Measurements from ENCODE around the gene RBM6.
A peak's percentile ranks its signal among the peaks of the same experiment; 100 is the strongest.
"Not testable (repeated sequence)": the region's sequence is repeated elsewhere in the genome, so short reads cannot be mapped to it uniquely, and the experiment has no call there.

RBM6 gene, protein sequence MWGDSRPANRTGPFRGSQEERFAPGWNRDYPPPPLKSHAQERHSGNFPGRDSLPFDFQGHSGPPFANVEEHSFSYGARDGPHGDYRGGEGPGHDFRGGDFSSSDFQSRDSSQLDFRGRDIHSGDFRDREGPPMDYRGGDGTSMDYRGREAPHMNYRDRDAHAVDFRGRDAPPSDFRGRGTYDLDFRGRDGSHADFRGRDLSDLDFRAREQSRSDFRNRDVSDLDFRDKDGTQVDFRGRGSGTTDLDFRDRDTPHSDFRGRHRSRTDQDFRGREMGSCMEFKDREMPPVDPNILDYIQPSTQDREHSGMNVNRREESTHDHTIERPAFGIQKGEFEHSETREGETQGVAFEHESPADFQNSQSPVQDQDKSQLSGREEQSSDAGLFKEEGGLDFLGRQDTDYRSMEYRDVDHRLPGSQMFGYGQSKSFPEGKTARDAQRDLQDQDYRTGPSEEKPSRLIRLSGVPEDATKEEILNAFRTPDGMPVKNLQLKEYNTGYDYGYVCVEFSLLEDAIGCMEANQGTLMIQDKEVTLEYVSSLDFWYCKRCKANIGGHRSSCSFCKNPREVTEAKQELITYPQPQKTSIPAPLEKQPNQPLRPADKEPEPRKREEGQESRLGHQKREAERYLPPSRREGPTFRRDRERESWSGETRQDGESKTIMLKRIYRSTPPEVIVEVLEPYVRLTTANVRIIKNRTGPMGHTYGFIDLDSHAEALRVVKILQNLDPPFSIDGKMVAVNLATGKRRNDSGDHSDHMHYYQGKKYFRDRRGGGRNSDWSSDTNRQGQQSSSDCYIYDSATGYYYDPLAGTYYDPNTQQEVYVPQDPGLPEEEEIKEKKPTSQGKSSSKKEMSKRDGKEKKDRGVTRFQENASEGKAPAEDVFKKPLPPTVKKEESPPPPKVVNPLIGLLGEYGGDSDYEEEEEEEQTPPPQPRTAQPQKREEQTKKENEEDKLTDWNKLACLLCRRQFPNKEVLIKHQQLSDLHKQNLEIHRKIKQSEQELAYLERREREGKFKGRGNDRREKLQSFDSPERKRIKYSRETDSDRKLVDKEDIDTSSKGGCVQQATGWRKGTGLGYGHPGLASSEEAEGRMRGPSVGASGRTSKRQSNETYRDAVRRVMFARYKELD

DNA sequence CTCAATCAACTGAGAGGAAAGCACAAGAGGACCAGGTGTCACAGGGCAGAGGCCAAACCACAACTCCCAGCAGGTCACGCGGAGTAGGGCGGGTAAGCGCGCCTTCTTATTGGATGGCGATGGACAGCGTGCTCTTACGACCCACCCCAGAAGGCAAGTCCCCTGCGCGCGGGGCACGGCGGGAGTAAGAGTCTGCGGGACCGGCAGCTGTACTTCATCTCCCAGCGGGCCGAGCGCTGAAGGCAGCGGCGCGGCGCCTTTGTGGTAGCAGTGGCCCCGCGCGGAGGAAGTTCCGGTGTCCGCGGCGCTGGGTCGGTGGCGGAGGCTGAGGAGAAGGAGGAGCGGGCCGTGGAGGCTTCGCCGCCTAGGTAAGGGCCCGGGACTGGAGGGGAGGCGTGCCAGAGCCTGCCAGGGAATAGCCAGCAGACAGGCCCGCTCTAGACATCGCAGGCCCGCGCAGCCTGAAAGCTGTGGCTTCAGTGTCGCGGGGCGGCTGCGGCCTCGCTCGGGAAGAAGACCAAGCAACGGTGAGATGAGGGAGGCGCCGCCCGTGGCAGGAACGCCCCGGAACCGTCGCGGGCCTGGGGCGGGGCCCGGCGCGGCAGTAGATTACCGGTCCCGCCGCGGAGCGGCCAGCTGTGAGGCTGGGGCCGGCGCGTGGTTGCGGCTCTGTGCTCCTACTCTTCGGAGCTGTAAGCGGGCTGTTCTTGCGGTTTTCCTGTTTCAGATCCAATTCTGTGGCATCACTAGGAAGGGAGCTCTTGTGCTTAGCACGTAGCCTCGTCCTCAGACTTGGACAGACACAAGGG, at the start of gene RBM6:
Gene RBM6 (plus strand): TSS at position 293 of the 809 bp plus-strand sequence. CDS start 22,492 bp downstream, outside the sequence.
- DNase-seq, result peak; percentile 91

DNA sequence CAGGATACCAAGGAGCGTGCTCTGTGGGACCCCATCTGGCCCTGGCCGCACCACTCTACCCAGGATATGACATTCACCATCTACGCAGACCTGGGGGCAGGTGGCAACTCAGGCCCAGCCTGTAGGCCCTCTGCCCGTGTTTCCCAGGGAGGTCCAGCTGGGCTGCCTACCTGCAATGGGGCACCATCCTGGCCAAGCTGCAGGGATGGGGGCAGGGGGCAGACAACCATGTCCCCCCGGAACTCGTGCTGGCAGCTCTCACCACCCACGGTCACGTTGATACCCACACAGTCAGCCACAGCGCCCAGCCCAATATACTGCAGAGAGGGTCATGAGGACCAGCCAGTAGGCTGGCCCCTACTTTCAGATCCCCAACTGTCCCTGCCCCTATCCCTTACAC, 44.2 kb upstream of the RBM6 start:
- no peak for DNase-seq

DNA sequence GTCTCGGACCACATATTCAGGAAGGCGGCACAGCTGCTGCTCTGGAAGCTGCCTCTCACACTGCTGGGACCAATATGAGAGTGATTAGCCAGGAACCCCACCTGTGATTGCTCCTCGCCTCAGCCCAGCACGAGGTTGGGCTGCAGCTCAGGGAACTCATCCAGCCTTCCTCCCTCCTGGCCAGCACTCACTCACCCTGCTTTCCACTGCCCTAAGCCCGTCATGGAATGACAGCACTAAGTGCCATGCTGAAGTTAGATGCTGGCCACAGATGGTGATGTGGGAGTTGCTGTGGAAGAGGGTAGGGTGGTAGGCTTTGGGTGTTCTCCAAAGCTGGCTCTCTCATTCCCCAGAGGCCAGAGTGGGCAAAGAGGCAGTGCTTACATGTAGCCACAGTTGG, 43.6 kb upstream of the RBM6 start:
- no peak for DNase-seq

DNA sequence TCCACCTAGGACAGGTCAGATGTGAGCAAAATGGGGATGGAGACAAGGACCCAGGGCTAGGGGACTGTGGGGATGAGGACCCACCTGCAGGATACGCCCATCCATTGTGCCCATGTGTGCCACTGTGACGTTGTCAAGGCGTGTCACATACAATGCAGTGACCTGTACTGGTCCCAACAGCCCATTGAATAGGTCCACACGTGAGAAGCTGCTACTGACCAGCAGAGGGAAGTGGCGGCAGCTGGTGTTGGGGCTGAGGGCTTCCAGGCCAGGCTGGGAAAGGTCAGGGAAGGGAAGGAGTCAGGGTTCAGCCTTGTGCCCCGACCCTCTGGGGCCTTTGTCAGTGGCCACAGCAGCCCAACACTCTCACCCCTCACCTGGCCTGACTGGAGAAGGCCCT, 41.0 kb upstream of the RBM6 start:
- no peak for DNase-seq

DNA sequence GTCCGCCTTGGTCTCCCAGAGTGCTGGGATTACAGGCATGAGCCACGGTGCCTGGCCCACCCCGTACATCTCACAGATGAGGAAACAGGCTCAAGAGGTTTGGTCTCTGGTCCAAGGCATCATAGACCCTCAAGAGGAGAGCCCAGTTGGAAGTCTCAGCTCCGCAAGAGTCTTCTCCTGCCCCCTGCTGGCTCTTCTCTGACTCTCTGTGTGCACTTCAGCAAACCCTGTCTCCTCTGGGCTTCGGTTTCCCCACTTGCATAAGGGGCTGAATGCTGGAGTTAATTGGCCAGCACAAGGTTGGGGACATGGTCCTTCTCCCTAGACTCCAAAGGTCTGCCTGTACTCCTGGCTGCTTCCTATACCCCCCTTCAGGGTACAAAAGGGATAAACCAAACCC, 40.1 kb upstream of the RBM6 start:
- no peak for DNase-seq

DNA sequence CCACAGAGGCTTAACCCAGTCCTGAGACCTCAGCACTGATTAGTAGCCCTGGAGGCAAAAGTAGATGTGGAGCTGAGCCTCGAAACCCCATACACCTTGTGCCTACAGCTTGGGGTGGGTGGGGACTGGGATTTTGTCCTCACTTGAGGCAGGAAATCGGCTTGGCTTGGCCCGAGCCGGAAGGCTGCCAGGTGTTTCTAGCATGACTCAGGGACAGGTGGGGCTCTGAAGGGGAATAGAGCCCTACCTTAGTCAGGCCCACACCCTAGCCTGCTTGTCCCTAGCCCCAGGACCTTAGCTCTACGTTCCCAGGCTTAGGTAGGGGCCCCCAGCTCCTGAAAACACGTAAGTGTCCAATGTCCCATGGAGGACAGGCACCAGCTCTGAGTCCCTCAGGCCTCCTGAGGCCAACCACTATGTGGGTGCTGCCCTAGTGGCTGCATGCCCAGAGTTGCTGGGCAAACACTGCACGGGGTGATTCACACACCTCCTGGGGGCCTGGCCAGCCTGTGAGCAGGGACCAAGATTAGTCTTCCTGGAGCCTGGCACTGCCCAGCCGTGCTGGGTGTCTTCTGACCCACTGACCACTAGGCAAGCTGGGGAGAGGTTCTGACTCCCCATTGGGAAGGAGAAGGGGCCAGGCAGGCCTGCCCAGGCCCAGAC, 39.3 kb upstream of the RBM6 start:
- no peak for DNase-seq

DNA sequence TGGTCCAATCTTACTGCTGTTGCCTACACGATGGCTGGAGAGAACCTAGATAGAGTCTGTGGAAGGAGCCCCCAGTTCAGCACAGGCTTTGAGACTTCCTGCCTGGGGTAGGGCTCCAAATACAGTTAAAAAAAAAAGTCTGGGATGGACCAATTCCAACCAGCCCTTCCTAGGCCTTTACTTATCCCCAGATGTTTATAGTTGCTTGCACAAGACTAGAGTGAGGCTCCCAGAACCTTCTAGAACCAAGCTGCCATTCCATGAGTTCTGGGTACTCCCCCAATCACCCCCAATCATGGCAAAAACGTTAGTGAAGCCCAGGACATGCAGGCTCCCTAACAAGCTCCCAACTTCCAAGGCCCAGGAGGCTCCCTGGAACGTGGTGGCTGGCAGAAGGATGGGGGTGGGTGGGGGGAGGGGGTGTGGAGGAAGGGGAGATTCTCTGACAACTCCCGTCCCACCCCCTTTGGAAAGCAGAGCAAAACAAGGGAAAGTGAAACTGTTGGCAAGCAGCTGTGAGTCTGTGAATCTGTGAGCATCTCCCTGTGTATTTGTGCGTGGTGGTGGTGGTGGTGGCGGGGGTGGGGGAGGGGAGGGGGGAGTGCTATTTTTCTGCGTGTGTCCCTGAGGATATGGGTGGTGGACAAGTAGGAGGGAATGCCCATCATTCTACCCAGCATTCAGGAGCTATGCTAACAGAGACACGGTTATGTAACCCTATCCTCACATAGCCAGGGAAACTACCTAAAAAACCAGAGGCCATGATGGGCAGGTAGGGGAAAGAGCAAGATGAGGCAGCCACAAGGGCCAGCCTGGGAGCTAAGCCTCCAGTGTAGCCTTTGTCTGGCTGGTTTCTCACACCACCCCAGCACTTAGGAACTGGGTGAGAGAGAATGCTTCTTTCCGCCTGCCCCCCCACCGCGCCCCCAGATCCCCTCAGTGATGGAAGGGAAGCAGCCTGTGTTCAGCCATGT, 38.3 kb upstream of the RBM6 start:
- DNase-seq, result no peak

DNA sequence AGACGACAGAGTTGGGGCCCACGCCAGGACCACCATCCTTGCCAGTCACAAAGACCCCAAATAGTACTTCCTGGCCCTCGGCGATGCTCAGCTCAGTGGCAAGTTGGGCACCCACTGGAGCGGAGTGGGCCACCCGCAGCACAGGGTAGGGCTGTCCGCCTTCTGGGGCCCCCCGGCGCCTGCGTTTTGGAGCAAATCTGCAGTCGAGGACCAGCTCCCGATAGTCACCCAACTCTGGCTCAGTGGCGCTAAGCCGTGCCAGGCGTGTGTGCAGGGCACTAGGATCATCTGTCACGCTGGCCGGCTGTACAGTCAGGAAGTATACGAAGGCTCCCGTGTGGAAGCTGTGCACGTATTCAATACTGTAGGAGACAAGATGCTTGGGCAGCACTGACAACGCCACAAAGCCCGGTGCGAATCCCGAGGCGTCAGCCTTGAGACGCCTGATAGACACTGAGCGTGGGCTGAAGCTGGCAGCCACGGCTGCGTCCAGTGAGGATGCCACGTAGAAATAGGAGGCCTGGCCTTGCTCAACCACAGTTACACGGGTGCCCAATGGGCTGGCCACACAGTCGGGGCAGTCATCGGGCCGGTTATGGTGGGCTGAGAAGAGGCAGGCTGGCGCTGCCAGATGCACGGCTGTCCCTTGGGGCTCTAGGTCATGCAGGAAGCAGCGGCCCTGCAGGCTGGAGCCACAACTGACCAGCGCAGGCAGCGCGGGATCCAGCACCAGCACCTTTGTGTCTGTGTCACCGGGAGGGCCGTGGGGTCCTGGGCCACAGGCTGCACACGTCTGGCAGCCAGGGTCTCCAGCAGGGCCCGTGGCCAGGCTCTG, 37.2 kb upstream of the RBM6 start:
- DNase-seq, result no peak

DNA sequence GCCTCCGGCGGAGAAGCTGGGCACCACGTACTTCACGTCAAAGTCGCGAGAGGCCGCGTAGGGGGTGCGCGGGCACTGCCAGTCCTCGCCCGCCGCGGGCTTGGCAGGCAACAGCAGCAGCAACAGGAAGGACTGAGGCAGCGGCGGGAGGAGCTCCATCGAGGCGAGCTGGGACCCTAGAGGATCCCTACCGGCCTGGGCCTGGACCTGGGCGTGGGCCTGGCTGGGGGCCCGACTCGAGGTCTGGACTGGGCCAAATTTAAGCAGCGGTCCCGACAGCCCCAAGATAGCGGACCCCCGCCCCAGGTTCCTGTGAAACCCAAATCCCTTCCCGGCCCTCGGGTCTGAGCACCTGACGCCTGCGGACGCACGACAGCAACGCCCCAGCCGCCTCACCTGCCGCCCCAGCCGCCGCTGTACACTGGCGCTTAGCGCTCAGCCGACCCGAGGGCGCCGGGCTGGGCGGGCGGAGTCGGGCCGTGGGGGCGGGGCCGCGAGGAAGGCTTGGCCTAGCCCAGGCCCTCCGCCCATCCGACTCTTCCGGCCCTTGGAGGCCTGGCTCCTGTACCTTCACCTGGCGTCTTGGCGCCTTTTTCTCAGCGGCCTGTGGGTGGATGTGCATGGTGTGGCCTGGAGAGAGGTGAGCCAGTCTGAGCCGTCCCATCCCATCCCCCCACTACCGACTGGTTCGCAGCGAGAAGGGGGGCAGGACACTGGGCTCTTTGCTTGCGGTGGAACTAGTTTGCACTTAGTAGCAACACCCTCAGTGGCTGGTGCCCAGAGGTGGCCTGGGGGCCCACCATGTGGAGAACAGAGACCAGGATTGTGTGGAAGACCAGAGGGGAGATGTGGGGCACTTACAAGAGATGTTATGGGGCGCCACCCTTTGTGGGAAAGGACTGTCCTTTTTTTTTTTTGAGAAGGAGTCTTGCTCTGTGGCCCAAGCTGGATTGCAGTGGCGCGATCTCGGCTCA, 36.2 kb upstream of the RBM6 start, which contains the start of gene MST1R:
Gene MST1R (minus strand): TSS at position 423 of the 974 bp plus-strand sequence. CDS start 264 bp downstream, at position 159.
- DNase-seq, result peak; percentile 78

DNA sequence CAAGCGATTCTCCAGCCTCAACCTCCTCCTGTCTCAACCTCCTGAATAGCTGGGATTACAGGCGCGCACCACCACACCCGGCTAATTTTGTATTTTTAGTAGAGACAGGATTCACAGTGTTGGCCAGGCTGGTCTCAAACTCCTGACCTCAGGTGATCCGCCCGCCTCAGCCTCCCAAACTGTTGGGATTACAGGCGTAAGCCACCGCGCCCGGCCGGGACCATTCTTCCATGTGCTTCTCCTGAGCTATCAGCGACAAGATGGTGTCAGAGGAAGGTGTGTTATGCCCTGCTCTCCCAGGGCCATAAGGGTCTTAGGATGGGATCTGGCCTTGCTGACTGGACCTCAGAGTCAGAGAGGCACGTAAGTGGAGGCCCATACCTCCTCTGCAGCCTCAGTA, 35.5 kb upstream of the RBM6 start:
- not testable (repeated sequence) for DNase-seq

DNA sequence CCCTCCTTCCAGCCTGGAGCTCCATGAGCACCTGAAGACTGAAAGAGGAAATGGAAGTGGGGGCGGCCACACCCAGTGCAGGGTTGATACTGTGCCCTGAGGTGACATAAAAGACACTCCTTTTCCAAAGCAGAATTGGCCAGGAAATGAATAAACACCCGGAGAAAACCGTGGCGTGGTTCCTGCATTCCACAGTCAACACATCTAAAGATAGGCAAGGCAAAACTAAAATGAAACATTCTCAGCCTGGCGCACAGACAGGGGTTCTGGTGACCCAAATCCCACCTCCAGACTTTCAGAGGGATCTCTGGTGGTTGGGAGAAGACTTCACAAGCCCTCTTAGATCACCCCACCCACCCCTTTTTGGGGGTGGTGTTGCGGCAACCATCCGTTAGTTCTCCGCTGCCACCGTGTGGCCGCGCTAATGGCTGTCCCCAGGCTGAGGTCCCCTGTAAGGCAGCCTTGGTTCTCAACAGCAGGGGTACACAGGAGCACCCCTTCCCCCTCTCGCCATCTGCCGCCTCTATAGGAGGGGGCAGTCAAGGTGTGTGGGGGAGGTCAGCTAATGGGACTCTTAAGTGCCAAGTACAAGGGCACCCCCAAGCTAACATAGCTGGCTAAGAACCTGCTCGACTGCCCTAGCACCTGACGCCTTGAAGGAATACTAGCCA, 33.7 kb upstream of the RBM6 start:
- DNase-seq, result no peak

DNA sequence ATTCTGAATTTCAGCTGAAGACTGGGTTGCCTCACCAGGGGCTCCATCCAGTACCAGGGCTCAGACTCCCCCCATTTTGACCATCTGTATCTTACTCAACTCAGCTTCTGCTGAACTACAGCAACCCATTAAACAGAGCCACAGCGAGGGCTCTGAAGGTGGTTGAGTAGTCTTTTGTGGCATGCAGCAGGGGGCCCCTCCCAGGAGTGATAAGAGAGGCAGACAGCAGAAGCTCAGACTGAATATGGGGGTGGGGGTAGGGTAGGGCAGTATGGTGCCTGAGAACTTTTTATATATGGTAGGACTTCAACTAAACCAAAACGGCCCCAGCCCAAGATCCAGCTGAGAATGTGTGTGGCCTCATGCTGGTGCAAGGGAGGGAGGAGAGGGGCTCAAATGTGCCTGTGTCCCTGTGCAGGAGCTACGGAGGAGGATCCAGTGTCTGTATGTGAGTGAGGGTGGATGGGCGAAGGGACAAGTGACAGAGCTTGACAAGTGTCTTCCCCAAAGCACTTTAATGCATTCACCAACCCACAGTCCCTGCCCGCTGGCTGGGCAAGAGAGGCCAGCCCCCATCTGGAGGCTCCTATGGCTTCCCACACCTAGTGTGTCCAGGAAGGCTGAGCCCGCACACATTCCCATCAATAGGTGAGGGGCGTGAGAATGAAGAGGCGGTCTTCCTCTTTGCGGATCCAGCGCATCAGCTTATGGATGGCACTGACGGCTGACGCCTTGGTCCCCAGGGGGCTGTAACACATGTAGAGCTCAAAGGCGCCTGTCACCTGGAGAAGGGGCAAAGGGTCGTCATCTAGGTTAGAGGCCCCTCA, 31.4 kb upstream of the RBM6 start:
- no peak for DNase-seq

DNA sequence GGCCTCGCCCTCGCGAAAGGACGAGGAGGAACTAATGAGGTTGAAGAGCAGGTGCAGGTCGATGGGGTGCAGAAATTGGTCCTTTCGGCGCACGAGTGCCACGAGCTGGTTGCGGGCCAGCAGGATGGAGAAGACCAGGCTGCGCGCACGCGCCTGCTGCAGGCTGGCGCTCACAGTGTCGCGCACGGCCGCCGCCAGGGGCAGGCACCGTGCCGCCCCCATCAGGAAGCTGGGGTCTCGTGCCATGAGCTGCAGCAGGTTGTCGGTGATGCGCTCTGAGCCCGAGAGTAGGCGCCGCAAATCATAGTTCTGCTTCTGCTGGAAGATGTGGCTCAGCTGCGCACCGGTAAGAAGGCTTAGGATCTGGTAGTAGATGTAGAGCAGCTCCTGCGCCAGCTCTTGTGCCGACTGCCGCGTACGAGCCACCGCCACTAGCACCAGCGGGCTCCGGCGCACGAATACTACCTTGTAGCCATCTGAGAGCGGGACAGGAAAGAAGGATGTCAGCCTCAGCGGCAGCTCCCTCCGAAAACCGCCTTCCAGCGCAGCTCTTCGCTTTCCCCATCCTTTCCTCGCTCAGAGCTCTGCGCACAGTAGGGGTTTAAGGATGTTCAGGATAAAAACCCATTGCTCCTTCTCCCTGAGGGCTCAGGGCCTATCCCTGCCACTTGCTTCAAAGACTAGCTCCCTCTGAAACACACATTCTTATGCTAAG, 29.4 kb upstream of the RBM6 start:
- DNase-seq, result no peak

DNA sequence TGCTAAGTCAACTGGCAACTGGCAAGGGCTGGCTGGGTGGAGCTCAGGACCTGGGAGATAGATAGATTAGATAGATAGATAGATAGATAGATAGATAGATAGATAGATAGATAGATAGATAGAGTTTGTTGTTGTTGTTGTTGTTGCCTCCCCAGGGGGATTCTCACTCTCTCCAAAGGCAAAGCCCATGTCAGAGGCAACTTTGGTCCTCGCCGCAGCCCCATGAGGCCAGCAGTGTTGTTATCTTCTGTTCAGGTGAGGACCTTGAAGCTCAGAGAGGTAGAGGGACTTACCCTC, 28.9 kb upstream of the RBM6 start:
- DNase-seq, result no peak

DNA sequence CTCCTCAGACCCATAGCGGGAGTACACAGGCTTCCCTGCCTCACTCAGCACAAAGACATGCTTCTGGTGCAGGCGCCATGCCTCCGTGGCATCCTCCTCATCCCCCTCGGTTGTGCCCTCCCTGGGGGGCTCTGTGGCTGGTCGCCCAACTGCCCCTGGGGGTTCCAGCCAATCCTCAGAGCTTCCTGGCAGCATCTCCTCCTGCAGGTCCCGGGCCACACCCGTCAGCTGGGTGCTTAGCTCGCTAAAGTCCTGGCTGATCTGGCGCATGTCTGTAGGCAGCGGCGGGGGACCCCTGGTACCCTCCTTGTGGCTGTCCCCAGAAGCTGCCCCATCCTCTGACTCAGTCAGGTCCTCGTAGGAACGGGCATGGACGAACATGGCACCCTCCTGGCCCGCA, 28.3 kb upstream of the RBM6 start:
- no peak for DNase-seq

DNA sequence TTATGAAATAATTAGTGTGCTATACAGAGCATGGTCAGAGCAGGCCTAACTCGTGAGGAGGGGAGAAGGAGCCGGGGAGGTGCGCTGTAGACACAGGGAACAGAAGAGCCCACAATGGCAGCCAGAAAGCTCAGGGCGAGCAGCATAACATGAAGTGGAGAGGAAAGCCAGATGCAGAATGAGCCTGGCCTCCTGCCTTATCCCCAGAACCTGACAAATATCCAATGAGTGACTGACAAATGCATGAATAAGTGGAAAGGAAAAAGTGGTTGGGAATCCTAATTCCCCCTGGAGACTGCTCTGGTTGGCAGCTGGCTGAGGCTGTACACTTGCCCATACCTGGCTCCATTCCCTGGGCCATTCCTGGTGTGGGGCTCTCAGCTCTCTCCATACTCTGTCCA, 27.1 kb upstream of the RBM6 start:
- no peak for DNase-seq

DNA sequence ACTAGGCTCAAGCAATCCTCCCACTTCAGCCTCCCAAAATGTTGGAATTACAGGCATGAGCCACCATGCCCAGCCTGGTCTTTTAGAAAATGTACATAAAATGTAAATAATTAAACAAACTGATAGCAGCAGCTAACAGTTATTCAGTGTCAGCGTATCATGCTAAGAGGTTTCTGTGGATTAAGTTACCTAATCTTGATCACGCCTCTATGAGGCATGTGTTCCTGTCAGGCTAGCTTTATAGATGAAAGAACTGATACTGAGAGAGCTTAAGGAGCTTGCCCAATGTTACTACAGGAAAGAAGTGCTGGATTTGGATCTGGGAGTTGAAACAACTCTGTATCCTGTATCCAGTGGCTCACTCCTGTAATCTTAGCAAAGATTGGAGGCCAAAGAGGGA, 25.0 kb upstream of the RBM6 start:
- no peak for DNase-seq

Measured in NCI-H1436 (cell line).